Raji (cell line): ENCODE results near the gene IFRD2.

Experiments used
- POLR2A ChIP-seq: IDR thresholded peaks from 2 replicates; pipeline ENCODE4 v1.6.1; 2011; ENCODE audit warnings: low read depth, low read length, control low read depth; ENCODE audit not compliant: insufficient read depth

IFRD2 gene

DNA sequence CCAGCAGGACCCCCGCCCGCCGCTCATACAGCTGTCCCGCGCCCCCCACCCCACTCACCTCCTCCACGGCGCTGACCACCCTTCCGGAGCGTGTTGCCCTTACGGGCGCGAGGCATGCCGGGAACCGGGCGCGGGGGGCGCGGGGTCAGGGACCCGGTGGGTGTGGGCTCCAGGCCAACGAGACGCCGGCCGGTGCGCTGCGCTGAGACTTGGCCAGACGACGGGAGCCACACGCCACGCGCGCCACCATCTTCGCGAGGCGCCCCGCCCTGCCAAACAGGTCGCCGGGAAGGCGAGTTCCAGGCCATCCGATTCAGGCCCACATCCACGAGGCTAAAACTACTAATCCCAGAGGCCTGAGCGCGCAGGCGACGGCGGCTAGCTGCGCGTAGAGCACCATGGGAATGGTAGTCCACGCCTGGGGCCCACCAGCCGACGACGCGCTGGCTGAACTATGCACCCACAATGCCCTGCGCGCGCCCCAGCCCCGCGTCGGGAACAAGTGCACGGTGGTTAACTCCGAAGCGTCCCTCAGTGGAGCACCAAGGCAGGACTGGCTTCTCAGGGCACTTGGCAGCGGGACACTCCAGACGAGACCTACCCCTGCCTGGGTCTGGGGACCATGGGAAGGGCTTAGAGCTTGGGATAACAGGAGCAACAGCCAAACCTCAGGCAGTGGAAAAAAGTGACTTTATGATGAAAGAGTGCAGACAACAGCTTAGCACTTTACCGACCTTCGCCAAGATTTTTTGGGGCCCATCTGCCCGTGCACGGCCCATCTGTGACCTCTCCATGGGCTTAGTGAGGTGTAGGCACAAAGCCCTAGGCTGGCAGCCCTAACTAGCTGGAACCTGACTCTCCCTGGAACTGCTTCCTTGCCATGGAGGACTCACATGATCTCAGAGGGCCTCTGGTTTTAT, at the start of gene IFRD2:
Gene IFRD2 (minus strand): TSS at position 271 of the 920 bp plus-strand sequence. CDS start 155 bp downstream, at position 116.
- TF ChIP-seq POLR2A: peak; percentile 88

DNA sequence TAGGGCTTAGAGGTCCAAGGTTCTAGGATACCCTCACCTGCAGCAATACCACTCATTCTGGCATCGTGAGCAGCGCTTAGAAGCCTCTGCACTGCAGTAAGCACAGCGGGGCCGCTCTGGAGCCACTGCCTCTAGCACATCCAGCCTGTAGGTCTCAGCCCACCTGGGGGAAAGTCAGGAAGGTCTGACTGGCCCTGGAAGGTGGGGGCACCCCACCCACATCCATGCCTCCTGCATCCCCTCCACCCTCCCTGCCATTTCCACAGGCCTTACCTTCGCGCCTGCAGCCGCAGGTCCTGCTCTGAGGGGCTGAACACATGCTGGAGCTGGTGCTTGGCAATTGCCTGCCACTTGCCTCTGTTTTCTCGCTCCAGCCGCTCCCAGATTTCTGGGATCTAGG, 49.3 kb upstream of the IFRD2 start:
- TF ChIP-seq POLR2A: no peak

DNA sequence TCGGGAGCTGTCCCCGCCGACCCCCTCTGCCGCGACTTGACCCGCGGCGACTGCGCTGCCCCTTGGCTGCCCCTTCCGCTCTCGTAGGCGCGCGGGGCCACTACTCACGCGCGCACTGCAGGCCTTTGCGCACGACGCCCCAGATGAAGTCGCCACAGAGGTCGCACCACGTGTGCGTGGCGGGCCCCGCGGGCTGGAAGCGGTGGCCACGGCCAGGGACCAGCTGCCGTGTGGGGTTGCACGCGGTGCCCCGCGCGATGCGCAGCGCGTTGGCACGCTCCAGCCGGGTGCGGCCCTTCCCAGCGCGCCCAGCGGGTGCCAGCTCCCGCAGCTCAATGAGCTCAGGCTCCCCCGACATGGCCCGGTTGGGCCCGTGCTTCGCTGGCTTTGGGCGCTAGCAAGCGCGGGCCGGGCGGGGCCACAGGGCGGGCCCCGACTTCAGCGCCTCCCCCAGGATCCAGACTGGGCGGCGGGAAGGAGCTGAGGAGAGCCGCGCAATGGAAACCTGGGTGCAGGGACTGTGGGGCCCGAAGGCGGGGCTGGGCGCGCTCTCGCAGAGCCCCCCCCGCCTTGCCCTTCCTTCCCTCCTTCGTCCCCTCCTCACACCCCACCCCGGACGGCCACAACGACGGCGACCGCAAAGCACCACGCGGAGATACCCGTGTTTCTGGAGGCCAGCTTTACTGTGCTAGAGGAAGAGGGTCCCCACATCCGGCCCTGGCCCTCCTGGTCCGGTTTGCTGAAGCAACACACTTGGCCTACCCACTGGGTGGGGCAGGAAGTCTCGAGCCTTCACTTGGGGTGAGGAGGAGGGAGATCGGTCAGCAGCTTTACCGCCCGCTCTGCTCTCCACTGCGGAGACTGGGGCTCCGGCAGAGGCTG, 48.5 kb upstream of the IFRD2 start, which contains the start of gene RASSF1:
Gene RASSF1 (minus strand): TSS at position 389 of the 882 bp plus-strand sequence. CDS start 31 bp downstream, at position 358.
- TF ChIP-seq POLR2A: 0 out of 2 replicates have a peak, but pooled peaks have one; percentile 27

GRCh38 chr3:50340147-50340447, 47.9 kb upstream of the IFRD2 start:
- no peak for TF ChIP-seq POLR2A

GRCh38 chr3:50339485-50340146, 47.4 kb upstream of the IFRD2 start:
- no peak for TF ChIP-seq POLR2A

DNA sequence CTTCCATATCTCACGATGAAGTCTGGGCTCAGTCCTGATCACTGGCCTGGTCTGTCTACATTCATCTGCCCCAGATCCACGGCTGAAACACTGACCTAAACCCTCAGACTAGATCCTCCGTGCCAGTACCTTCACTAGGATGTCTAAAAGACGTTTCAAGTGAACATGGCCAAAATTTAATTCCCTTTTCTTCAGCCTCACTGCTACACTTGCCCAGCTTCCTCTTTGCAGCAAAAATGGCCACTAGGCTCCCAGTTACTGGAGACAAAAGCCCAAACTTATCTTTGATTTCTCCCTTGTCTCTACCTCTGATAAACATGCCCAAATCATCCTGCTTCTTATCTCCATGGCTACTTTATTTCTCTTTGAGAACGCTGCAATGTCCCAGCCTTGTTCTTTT, 46.7 kb upstream of the IFRD2 start:
- no peak for TF ChIP-seq POLR2A

DNA sequence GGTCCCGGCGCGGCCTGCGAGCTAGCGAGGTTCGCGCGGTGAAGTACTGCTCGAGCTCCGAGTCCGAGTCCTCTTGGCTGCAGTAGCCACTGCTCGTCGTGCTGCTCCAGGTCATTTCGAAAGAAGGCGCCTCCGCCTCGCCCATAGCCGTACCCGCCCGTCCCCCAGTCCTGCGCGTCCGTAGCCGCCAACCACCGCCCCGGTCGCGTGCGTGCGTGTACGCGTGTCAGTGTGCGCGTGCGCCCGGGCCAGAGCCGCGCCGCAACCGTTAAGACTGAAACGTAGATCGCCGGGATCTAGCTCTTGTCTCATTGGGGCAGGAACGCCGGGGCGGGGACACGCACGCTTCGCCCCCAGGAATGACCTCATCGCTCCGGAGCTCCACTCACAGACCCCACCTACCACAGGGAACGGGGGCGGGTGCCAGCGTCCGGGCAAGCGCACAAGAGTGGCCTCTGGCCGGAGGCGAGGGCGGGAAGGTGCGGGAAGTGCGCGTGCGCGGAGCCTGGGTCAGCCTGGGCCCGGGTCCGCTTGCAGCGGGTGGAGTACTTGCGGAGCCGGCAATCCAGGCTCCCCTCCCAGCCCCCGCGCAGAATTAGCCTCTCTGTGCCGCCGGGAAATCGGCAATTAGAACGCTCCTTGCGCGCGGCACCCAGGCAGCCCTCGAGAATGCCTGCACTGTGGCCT, 45.1 kb upstream of the IFRD2 start:
- peak; percentile 83 for TF ChIP-seq POLR2A

GRCh38 chr3:50336452-50337174, 44.4 kb upstream of the IFRD2 start:
- no peak for TF ChIP-seq POLR2A

DNA sequence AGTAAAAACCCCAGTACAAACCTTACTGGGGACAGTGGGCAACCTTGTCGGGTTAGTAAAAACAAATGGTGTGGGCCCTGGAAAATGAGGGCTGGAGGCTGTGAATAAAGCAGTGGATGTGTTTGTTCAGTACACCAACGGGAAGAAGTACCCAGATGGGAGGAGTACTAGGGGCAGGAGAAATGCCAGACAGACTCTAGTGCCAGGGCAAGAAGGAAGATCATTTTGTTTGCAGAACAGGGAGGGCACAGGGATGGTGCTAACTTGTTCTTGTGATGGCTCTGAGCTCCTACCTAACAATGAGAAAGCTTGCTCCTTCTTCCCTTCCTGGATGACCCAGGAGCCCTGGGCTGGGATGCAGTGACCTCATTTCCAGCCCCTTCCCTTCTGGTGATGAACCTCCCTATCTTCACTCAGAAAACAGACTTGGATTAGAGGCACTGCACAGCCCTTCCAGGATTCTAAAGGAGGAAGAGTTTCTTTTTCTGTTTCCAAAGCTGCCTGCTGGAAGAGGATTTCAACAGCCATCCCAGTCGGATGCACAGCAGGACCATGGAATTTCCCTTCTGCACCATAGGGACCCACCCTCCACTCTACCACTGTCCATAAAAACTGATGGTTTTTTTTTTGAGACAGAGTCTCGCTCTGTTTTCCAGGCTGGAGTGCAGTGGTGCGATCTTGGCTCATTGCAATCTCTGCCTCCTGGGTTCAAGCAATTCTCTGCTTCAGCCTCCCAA, 42.3 kb upstream of the IFRD2 start:
- TF ChIP-seq POLR2A: no peak

DNA sequence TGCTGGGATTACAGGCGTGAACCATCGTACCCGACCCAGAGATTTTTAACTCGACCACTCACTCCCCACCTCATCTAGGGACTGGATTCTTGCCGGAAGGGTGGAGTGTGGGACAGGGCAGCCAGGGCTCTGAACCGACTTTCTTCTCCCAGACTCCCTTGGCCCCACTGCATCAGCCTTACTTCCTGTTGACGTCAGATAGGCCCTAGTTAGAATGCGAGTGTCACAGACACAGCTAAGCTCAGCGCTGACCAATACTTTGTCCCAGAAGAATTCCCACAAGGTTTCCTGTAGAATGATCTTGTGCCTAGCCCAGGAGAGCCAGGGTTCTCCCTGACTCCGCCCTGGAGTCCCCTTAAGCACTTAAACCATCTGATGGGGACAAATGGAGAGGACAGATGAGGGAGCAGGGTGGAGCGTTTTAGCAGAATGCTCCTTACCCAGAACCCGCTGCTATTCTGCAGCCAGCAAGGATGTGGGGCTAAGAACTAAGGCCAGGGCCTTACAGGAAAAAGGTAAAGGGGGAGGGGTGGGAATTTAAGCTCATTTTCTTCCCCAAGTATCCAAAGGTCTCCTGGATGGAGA, 41.6 kb upstream of the IFRD2 start:
- TF ChIP-seq POLR2A: no peak

GRCh38 chr3:50331364-50331907, 39.2 kb upstream of the IFRD2 start:
- no peak for TF ChIP-seq POLR2A

GRCh38 chr3:50330330-50330729, 38.1 kb upstream of the IFRD2 start:
- TF ChIP-seq POLR2A: no peak
